H1 (cell line): ENCODE results near the gene CFAP92.

Experiments used
- BACH1 ChIP-seq: IDR thresholded peaks from 2 replicates; pipeline ENCODE4 v1.6.1; 2012; ENCODE audit warnings: low read length, improper control_type of control experiment
- CBX5 ChIP-seq: fragments of 300-800, 300-1000 bp; sonication (generic); IDR thresholded peaks from 2 replicates; pipeline ENCODE4 v1.7.1; 2016; ENCODE audit warnings: antibody characterized with exemption, low read length, low read depth
- EGR1 ChIP-seq: IDR thresholded peaks from 2 replicates; pipeline ENCODE4 v1.6.1; 2011; ENCODE audit warnings: low read depth, low read length, borderline replicate concordance
- EP300 ChIP-seq, 2 experiments: IDR thresholded peaks; 1 replicate in 1 of 2; 2 replicates in 1 of 2; pipeline ENCODE4 v1.6.1; 2011 to 2012; ENCODE audit warnings: low read depth in 2 of 2, low read length in 2 of 2, mild to moderate bottlenecking in 2 of 2, borderline replicate concordance in 1 of 2, inconsistent platforms in 1 of 2, moderate library complexity in 1 of 2
- EZH2 ChIP-seq: fragments of 200-600 bp; sonication (generic); IDR thresholded peaks from 2 replicates; pipeline ENCODE4 v1.7.1; 2012; ENCODE audit warnings: low read depth, mild to moderate bottlenecking, moderate library complexity, low read length, inconsistent platforms; ENCODE audit not compliant: severe bottlenecking
- NRF1 ChIP-seq: IDR thresholded peaks from 2 replicates; pipeline ENCODE4 v1.6.1; 2011; ENCODE audit warnings: mild to moderate bottlenecking, low read depth, low read length, improper control_type of control experiment
- POLR2A ChIP-seq, 2 experiments: IDR thresholded peaks; 1 replicate in 1 of 2; 2 replicates in 1 of 2; pipeline ENCODE4 v1.6.1; 2011; ENCODE audit warnings: low read depth in 2 of 2, low read length in 2 of 2, mild to moderate bottlenecking in 2 of 2; ENCODE audit errors: control extremely low read depth in 1 of 2
- POLR2AphosphoS5 ChIP-seq: IDR thresholded peaks from 2 replicates; pipeline ENCODE4 v1.6.1; 2011; ENCODE audit warnings: low read depth, low read length
- RFX5 ChIP-seq: IDR thresholded peaks from 2 replicates; pipeline ENCODE4 v1.6.1; 2011; ENCODE audit warnings: low read depth, low read length, improper control_type of control experiment, borderline replicate concordance
- SIN3A ChIP-seq, 2 experiments: IDR thresholded peaks in 1 of 2; conservative IDR thresholded peaks in 1 of 2; 2 replicates each; pipeline ENCODE4 v1.6.1; 2011 to 2012; ENCODE audit warnings: low read length in 2 of 2, improper control_type of control experiment in 1 of 2, low read depth in 1 of 2, mild to moderate bottlenecking in 1 of 2
- SIX5 ChIP-seq: IDR thresholded peaks from 2 replicates; pipeline ENCODE4 v1.6.1; 2011; ENCODE audit warnings: mild to moderate bottlenecking, low read depth, low read length
- TF ChIP-seq, protein P1 (sequence below), 3 experiments: IDR thresholded peaks; 1 replicate in 2 of 3; 2 replicates in 1 of 3; pipeline versions ENCODE4 v1.5.1 to v1.6.1; 2011; ENCODE audit warnings: low read length in 3 of 3, mild to moderate bottlenecking in 3 of 3, inconsistent platforms in 2 of 3, low read depth in 1 of 3, moderate library complexity in 1 of 3; ENCODE audit not compliant: insufficient read depth in 1 of 3; ENCODE audit errors: control extremely low read depth in 1 of 3

DNA sequence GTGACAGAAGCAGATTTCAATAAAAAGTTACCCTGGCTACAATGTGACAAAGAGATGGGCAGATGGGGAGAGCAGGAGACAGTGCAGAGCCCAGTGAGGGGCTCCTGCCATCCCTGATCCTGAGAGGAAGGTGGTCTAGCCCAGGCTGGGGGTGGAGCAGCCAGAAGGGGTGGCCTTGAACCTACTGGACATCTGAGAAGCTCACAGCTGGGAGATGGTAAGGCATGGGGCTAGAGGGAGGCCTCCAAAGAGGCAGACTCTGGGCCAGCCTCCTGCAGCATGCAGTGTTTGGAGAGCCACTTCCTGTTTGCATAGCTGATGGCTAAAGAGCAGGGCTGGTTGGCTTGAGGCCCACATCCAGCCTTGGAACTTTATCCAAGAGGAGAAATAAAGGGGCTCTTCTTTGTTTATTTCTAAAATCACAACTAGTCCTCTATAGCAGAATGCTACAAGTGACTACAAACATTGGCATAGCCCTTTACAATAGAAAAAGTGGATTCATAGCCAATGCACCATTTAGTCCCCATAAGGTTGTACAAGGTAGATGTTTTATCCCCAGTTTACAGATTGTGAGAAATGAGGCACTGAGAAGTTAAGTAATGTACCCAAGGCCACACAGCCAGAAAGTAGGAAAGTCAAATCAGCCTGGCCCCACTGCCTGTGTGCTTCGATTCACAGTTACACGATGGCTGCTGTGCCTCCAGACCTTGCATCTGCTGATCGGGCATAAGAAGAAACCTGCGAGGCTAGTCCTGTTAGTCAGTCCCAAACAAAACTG lies 11.8 kb upstream of the CFAP92 start:
- TF ChIP-seq BACH1 (no peak), SIX5 (no peak), EZH2 (no peak), NRF1 (no peak), POLR2AphosphoS5 (no peak), CBX5 (no peak), EGR1 (no peak), EP300 (IDR thresholded peaks at IDR 0.05; ENCODE audit: borderline replicate concordance in 1 of 2, low read depth in 2 of 2, low read length in 2 of 2) (no peak), RFX5 (no peak), POLR2A (IDR thresholded peaks at IDR 0.05; ENCODE audit: control extremely low read depth in 1 of 2, low read depth in 2 of 2, low read length in 2 of 2) (no peak), SIN3A (conservative IDR thresholded peaks at IDR 0.05 in 1 of 2, IDR thresholded peaks at IDR 0.05 in 1 of 2; ENCODE audit: low read depth in 1 of 2, low read length in 2 of 2) (no peak)
- TF ChIP-seq, protein P1, sequence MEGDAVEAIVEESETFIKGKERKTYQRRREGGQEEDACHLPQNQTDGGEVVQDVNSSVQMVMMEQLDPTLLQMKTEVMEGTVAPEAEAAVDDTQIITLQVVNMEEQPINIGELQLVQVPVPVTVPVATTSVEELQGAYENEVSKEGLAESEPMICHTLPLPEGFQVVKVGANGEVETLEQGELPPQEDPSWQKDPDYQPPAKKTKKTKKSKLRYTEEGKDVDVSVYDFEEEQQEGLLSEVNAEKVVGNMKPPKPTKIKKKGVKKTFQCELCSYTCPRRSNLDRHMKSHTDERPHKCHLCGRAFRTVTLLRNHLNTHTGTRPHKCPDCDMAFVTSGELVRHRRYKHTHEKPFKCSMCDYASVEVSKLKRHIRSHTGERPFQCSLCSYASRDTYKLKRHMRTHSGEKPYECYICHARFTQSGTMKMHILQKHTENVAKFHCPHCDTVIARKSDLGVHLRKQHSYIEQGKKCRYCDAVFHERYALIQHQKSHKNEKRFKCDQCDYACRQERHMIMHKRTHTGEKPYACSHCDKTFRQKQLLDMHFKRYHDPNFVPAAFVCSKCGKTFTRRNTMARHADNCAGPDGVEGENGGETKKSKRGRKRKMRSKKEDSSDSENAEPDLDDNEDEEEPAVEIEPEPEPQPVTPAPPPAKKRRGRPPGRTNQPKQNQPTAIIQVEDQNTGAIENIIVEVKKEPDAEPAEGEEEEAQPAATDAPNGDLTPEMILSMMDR (IDR thresholded peaks at IDR 0.05; ENCODE audit: control extremely low read depth in 1 of 3, insufficient read depth in 1 of 3, low read depth in 1 of 3, low read length in 3 of 3), result no peak
